PC-9 (cell line): ENCODE results near the gene TRIM58. TPM values are rescaled to one million over a fixed set of nuclear protein-coding genes. Genes with fewer than 3 reads are reported as not detected.

Source experiments
- BruUV-seq: library from RNA; stranded (reverse); fragments of 400-500 nt; replicated peaks from 2 replicates; lab custom pipeline; 2021; lab: Mats Ljungman, UMichigan
- CTCF ChIA-PET: fragments of 300-600 bp; sonication (Branson Sonifier 250); formaldehyde crosslinking; loops from one replicate; lab custom pipeline; 2022; ENCODE audit warnings: antibody characterized with exemption; lab: Charles Lee
- POLR2A ChIA-PET: fragments of 300-600 bp; sonication (Branson Sonifier 250); formaldehyde crosslinking; loops from one replicate; lab custom pipeline; 2022; ENCODE audit warnings: antibody characterized with exemption; ENCODE audit not compliant: unreplicated experiment; lab: Charles Lee
- DNase-seq, 2 experiments: peaks; one replicate each; pipeline versions ENCODE4 v3.0.0 to v3.0.0-alpha.2; 2015 to 2022; ENCODE audit warnings: mixed read lengths in 1 of 2
- H2AFZ ChIP-seq: fragments of 200-600 bp; sonication (generic); 2 replicates; pipeline ENCODE4 v1.8.1; 2017; ENCODE audit warnings: antibody characterized with exemption
- H3F3A ChIP-seq: fragments of 200-600 bp; sonication (generic); 2 replicates; pipeline ENCODE4 v1.8.1; 2017; ENCODE audit warnings: antibody characterized with exemption, mild to moderate bottlenecking, low read depth; ENCODE audit not compliant: insufficient read depth
- H3K27ac ChIP-seq: fragments of 200-600 bp; sonication (generic); 2 replicates; pipeline ENCODE4 v1.6.1; 2016; ENCODE audit warnings: mixed run types
- H3K27me3 ChIP-seq: fragments of 200-600 bp; sonication (generic); 2 replicates; pipeline ENCODE4 v1.6.1; 2016; ENCODE audit warnings: low read depth, mixed run types; ENCODE audit not compliant: insufficient read depth
- H3K36me3 ChIP-seq: fragments of 200-600 bp; sonication (generic); 2 replicates; pipeline ENCODE4 v1.6.1; 2016; ENCODE audit warnings: low read depth, mixed run types
- H3K4me1 ChIP-seq: fragments of 200-600 bp; sonication (generic); replicated peaks from 2 replicates; pipeline ENCODE4 v1.6.1; 2016; ENCODE audit warnings: mixed run types; ENCODE audit not compliant: insufficient read depth
- H3K4me2 ChIP-seq: fragments of 200-600 bp; sonication (generic); 2 replicates; pipeline ENCODE4 v1.6.1; 2017; ENCODE audit warnings: mixed run types
- H3K4me3 ChIP-seq: fragments of 200-600 bp; sonication (generic); 2 replicates; pipeline ENCODE4 v1.6.1; 2016; ENCODE audit warnings: mixed run types
- H3K79me2 ChIP-seq: fragments of 200-600 bp; sonication (generic); 2 replicates; pipeline ENCODE4 v1.6.1; 2017; ENCODE audit warnings: low read depth, mixed run types
- H3K9me2 ChIP-seq: fragments of 200-600 bp; sonication (generic); 2 replicates; pipeline ENCODE4 v1.8.1; 2017; ENCODE audit warnings: mild to moderate bottlenecking; ENCODE audit not compliant: insufficient read depth
- H3K9me3 ChIP-seq: fragments of 200-600 bp; sonication (generic); 2 replicates; pipeline ENCODE4 v1.8.1; 2016; ENCODE audit warnings: low read depth; ENCODE audit not compliant: insufficient read depth
- H4K20me1 ChIP-seq: fragments of 200-600 bp; sonication (generic); 2 replicates; pipeline ENCODE4 v1.8.1; 2017; ENCODE audit not compliant: insufficient read depth
- EZH2 ChIP-seq: fragments of 200-600 bp; sonication (generic); IDR thresholded peaks from 2 replicates; pipeline ENCODE4 v1.8.0; 2017; ENCODE audit warnings: antibody characterized with exemption, low read depth
- intact Hi-C: fragments of 100-400 bp; cut with micrococcal nuclease; formaldehyde crosslinking; loops from one replicate; pipeline ENCODE4 v1.10.0; 2022; ENCODE audit not compliant: unreplicated experiment
- total RNA-seq: library from RNA; stranded (reverse); gene quantifications from 2 replicates; pipeline ENCODE4 v1.2.3, GENCODE V29; 2021
- TF ChIP-seq, protein P1 (sequence below): fragments of 200-600 bp; sonication (generic); conservative IDR thresholded peaks from 2 replicates; pipeline ENCODE4 v1.6.1; 2017; ENCODE audit warnings: mixed run types, antibody characterized with exemption, mild to moderate bottlenecking, moderate library complexity

TRIM58 gene
- total RNA-seq, 1 experiment from 2014 or later, result not detected

- no peaks in the 10 kb centered on the region for H3K27me3 ChIP-seq
- no peaks in the 10 kb centered on the region for H3K79me2 ChIP-seq
- H3F3A ChIP-seq, result no peaks in the 10 kb centered on the region
- H3K27ac ChIP-seq, result no peak overlapping the region
- H3K36me3 ChIP-seq, result no peaks in the 10 kb centered on the region
- TF ChIP-seq, protein P1, sequence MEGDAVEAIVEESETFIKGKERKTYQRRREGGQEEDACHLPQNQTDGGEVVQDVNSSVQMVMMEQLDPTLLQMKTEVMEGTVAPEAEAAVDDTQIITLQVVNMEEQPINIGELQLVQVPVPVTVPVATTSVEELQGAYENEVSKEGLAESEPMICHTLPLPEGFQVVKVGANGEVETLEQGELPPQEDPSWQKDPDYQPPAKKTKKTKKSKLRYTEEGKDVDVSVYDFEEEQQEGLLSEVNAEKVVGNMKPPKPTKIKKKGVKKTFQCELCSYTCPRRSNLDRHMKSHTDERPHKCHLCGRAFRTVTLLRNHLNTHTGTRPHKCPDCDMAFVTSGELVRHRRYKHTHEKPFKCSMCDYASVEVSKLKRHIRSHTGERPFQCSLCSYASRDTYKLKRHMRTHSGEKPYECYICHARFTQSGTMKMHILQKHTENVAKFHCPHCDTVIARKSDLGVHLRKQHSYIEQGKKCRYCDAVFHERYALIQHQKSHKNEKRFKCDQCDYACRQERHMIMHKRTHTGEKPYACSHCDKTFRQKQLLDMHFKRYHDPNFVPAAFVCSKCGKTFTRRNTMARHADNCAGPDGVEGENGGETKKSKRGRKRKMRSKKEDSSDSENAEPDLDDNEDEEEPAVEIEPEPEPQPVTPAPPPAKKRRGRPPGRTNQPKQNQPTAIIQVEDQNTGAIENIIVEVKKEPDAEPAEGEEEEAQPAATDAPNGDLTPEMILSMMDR, result no peak
- TF ChIP-seq EZH2, result no peak
- ChIA-PET CTCF (no interaction called here), POLR2A (no interaction called here)
- no peak overlapping the region for H3K4me3 ChIP-seq
- no peaks in the 10 kb centered on the region for H4K20me1 ChIP-seq
- H3K4me1 ChIP-seq, result no peaks in the 10 kb centered on the region
- no peak overlapping the region for H2AFZ ChIP-seq
- intact Hi-C loops, result no loop called here
- no peaks in the 10 kb centered on the region for H3K9me3 ChIP-seq
- no TSS peak for BruUV-seq
- no peaks in the 10 kb centered on the region for H3K9me2 ChIP-seq
- DNase-seq, result peak in 1 of 2 experiments; percentile 65
- H3K4me2 ChIP-seq, result no peak overlapping the region
Measured at GRCh38 chr1:247906504-247907047, 49.6 kb downstream of the TRIM58 start.

GRCh38 chr1:247908766-247909165 lies 51.8 kb downstream of the TRIM58 start:
- Histone ChIP-seq H3K9me2 (no peaks in the 10 kb centered on the region), H3K4me1 (no peaks in the 10 kb centered on the region), H3K9me3 (no peaks in the 10 kb centered on the region), H3K27me3 (no peaks in the 10 kb centered on the region), H3K27ac (no peak overlapping the region), H2AFZ (no peak overlapping the region), H3K36me3 (no peaks in the 10 kb centered on the region), H3K79me2 (no peaks in the 10 kb centered on the region), H3F3A (no peaks in the 10 kb centered on the region), H3K4me2 (no peak overlapping the region), H3K4me3 (no peak overlapping the region), H4K20me1 (no peaks in the 10 kb centered on the region)
- CTCF ChIA-PET, result no interaction called here
- intact Hi-C loops, result no loop called here
- no peak for DNase-seq
- POLR2A ChIA-PET, result no interaction called here
- no TSS peak for BruUV-seq
- TF ChIP-seq EZH2, result no peak
- TF ChIP-seq, protein P1, result no peak

- TF ChIP-seq EZH2, result no peak
- TF ChIP-seq, protein P1, result no peak
- intact Hi-C loops, result no loop called here
- no peaks in the 10 kb centered on the region for H3K36me3 ChIP-seq
- H3F3A ChIP-seq, result no peaks in the 10 kb centered on the region
- ChIA-PET CTCF (no interaction called here), POLR2A (no interaction called here)
- no peak for DNase-seq
- H3K4me1 ChIP-seq, result no peaks in the 10 kb centered on the region
- H3K9me3 ChIP-seq, result no peaks in the 10 kb centered on the region
- no peak overlapping the region for H3K4me3 ChIP-seq
- H3K9me2 ChIP-seq, result no peaks in the 10 kb centered on the region
- no peak overlapping the region for H2AFZ ChIP-seq
- no peaks in the 10 kb centered on the region for H3K79me2 ChIP-seq
- H3K27me3 ChIP-seq, result no peaks in the 10 kb centered on the region
- no peak overlapping the region for H3K27ac ChIP-seq
- BruUV-seq, result no TSS peak
- no peak overlapping the region for H3K4me2 ChIP-seq
- no peaks in the 10 kb centered on the region for H4K20me1 ChIP-seq
Measured at GRCh38 chr1:247913786-247914185, 56.8 kb downstream of the TRIM58 start.
